ENCODE results near the gene C1QTNF12.

DNA sequence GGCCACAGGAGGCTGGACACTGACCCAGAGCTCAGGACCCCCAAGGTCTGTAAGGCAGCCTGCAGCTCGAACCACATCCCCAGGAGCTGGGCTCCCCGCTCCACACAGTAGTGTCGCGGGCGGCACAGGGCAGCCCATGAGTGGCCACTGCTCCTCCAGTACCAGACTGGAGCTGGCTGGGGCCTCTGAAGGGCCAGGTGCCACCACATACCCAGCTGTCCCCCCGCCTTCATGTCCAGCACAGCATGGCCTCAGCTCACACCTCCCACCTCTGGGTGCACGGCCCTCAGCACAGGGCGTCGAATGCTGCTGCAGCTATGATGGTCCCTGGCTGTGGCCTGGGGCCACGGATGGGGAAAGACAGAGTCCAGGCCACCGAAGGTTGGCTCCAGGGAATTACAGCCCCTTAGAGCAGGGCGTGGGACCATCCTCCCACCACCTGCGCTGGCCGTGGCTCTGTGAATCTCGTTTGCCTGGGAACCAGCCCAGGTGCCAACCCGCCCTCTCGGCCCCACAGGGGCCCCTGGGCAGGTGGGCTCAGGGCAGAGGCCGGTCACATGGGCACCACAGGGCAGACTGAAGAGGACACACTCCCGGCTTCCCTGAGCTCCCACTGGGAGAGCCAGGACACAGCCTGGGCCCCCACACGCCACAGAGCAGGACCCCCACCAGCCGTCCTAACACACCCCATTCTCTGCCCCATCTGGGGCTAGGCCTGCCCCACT is 30.5 kb downstream of the C1QTNF12 start:
- TF ChIP-seq, protein P1, sequence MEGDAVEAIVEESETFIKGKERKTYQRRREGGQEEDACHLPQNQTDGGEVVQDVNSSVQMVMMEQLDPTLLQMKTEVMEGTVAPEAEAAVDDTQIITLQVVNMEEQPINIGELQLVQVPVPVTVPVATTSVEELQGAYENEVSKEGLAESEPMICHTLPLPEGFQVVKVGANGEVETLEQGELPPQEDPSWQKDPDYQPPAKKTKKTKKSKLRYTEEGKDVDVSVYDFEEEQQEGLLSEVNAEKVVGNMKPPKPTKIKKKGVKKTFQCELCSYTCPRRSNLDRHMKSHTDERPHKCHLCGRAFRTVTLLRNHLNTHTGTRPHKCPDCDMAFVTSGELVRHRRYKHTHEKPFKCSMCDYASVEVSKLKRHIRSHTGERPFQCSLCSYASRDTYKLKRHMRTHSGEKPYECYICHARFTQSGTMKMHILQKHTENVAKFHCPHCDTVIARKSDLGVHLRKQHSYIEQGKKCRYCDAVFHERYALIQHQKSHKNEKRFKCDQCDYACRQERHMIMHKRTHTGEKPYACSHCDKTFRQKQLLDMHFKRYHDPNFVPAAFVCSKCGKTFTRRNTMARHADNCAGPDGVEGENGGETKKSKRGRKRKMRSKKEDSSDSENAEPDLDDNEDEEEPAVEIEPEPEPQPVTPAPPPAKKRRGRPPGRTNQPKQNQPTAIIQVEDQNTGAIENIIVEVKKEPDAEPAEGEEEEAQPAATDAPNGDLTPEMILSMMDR (IDR thresholded peaks at IDR 0.05): no peak
- TF ChIP-seq POLR2AphosphoS5 (IDR thresholded peaks at IDR 0.05) (no peak), POLR2A (IDR thresholded peaks at IDR 0.05) (no peak), EP300 (IDR thresholded peaks at IDR 0.05) (no peak)

All from suprapubic skin (tissue), 4 donors.